OCI-M1 (cell line): ENCODE measurements around the gene FOCAD.
A peak's percentile ranks its signal among the peaks of the same experiment; 100 is the strongest.

Experiments used
- DNase-seq: peaks from one replicate; lab custom pipeline; 2025; lab: John Stamatoyannopoulos, UW

The FOCAD gene

GRCh38 chr9:20729523-20729922 is 45.5 kb downstream of the FOCAD start:
- DNase-seq, result no peak

- DNase-seq, result no peak
These were observed 48.1 kb downstream of the FOCAD start for GRCh38 chr9:20732118-20732517.

- DNase-seq, result no peak
These were observed 50.2 kb downstream of the FOCAD start for GRCh38 chr9:20734275-20734674.

DNA sequence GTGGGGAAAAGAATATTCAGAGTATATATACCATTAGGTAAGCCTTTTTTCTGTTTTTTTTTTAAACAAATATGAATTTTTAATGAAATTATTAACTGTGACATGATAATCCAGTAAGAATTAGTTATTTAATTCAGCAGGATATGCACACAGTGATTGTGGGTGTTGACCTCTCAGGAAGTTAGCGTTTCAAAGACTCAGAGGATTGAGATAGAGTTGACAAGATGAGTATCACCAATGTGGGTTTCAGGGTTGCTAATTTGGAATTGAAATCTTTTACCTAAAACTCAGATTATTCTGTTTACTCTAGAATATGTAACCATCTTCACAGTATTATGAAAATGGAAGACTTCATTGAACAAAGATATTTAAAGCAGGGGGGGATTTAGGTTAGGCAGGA is 56.2 kb downstream of the FOCAD start:
- no peak for DNase-seq

DNA sequence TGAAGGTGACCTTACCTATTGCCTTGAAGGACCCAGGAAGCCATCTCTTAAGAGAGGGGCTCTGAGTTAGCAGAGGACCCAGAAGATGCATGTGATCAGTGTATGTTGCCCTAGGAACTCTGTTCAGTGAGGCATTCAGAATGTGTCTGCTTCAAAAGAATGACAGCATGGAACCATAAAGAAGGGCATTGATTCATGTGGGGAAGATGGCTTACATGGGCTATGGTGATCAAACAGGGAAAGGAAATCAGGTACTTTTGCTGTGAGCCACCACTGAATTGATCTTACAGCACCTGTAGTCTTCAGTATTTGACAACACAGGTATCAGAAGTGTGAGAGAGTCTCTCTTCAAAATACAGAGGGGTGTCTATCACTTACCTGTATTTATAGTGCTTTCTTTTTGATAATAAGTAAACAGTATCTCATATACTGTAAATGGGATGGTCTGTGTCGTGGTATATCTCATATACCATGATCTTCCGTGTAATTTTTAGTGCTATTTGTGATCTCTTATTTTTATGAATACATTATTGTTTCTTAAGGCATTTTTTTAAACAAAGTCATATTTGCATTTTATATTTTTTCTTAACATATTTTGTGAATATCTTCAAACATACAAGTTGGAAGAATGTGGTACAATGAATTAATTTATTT is 57.0 kb downstream of the FOCAD start:
- no peak for DNase-seq

DNA sequence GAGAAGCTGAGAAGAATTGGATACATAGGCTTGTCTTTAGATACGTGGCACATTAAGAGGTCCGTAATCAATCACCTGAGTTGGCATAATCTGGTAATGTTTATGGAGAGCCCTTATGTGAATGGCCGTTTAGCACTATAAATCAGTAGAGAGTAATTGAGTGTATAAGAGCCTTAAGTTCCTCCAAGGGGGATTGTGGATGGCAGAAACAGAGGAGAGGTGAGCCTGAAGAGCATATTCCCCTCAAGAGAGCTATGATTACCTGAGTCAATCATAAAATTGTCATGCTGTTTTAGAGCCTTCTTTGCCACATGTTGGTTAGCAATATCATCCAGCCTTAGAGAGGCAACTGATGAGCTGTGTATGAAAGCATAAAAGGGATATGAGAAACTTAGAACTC is 58.8 kb downstream of the FOCAD start:
- DNase-seq, result no peak

DNA sequence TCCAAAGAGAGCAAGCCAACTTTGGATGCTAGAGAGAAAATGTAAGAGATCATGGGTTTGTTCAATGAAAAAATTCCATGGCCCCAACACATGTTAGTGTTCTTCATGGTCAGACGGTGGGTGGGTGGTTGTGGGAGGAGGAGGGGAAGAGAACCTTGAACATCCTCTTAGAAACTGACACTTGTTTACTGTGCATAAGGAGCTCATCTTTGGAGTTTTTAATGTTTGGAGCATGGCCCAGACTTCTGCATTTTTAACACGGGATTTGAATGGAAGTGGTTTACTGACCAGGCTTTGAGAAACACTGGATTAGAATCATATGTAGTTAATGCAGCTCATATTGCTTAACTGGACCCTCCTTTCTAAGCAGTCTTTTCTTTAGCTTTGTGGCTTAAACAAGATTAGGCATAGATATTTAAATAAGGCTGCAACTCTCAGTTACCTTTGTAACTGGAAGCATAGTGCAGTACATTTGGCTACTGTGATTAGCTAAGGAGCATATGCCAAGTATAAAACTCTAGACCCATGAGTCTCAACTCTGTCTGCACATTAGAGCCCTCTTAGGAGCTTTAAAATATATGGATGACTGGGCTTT is 60.1 kb downstream of the FOCAD start:
- no peak for DNase-seq

DNA sequence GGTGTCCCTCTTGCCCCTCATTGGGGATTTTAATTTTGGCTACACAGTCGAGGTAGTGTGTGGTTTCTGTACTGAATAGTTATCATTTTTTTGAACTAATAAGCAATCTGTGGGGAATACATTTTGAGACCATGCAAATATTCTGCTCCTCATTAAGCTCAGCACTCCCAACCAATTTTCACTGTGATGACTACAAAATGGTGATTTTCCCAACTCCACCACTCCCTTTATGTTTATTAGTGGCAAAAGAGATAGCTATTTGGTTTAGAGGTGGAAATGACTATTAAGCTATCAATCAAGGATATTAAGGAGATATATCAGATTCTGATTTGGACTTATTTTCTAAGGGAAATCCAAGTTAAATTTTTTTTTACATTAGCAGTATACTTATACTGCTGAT is 62.9 kb downstream of the FOCAD start:
- no peak for DNase-seq

GRCh38 chr9:20749496-20750198 is 65.6 kb downstream of the FOCAD start:
- no peak for DNase-seq

DNA sequence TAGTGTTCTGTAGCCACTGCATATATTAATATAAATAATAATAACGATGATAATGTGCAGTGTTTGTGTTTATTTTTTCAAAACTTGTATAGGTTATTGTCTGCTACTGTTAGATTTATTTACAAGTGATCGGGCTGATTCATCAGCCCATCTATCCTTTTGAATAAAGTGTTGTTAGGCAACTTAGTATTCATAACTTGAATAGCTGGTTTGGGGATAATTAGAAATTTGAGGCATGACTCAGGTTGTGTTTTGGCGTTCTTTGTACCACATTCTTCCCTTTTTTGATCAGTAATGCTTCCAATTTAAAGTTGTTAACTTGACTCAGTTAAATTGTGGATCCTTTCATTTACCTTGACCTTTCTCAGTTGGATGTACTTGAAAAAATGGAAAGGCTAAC is 69.7 kb downstream of the FOCAD start:
- no peak for DNase-seq

- DNase-seq, result no peak
These were observed 70.5 kb downstream of the FOCAD start for GRCh38 chr9:20754556-20754955.

DNA sequence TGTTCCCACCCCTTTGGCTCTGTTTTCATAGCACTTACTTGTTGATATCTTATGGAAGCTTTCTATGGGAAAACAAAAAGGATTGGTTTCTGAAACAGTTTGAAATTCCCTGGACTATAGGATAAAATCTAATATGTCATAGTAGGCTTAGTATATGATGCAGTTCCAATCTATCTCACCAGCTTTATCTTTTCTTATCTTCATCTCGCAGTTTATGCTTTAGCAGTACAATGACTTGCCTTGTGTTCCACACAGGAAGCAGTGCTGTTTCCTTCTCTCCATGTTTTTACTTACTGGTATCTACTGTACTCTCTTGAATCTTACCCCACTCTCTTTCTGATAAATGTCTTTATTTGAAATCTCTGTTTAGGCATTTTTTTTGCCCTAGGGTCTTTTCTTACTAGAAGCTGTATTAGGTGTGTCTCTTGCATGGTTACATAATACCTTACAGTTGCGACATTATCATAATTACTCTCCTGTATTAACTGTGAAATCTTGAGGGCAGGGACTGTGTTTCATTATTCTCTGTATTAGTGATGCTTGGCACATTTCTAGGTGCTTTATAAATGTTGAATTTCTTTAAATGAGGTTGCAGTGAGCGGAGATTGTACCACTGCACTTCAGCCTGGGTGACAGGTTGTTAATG is 76.3 kb downstream of the FOCAD start:
- peak; percentile 53 for DNase-seq

- DNase-seq, result no peak
These were observed 86.9 kb downstream of the FOCAD start for GRCh38 chr9:20770947-20771346.

DNA sequence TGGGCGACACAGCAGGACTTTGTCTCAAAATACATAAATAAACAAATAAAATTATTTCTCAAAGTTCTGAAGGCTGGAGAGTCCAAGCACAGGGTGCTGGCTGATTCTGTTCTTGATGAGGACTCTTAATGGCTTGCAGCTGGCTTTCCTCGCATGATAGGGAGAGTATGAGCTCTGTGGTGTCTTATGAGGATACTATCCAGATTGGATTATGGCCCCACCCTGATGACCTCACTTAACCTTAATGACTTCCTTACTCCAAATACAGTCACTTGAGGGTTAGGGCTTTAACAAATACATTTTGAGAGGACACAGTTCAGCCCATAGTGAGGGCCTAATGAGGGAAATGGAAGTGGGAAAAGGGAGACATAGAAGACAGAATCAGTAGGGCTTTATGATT is 87.7 kb downstream of the FOCAD start:
- no peak for DNase-seq

DNA sequence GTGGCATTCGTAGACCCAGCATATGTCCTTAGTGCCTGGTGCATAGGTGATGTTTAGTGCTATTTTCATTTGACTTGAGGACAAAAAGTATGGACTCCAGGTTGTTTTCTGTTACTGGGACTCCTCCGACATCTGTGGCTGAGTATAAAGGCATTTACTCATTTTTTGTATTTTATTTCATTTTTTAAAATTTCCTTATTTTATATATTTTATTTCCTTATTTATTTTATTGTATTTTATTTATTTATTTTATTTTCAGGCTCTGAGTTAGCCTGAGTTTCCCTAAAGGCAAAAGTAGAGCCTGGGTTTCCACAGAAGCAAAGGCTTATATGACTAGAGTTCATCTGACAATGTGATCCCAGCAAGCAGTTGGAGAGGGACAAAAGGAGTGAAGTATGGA is 91.6 kb downstream of the FOCAD start:
- no peak for DNase-seq

- DNase-seq, result no peak
These were observed 97.0 kb downstream of the FOCAD start for GRCh38 chr9:20781092-20781491.

- no peak for DNase-seq
These were observed 98.2 kb downstream of the FOCAD start for GRCh38 chr9:20782289-20782688.

- DNase-seq, result no peak
These were observed 99.3 kb downstream of the FOCAD start for GRCh38 chr9:20783057-20784038.

GRCh38 chr9:20784196-20784595 is 100.1 kb downstream of the FOCAD start:
- no peak for DNase-seq

GRCh38 chr9:20786807-20787206 is 102.7 kb downstream of the FOCAD start:
- no peak for DNase-seq

- no peak for DNase-seq
These were observed 104.7 kb downstream of the FOCAD start for GRCh38 chr9:20788526-20789451.
